Stimulated activated CD8-positive, alpha-beta memory T cell treated with anti-CD3 and anti-CD28 coated beads, Interleukin-4, amount 100 ng/mL, for 1 hour (primary cell): ENCODE results near the gene POR.
"Not testable (repeated sequence)": the region's sequence is repeated elsewhere in the genome, so short reads cannot be mapped to it uniquely, and the experiment has no call there.

Source experiments
- DNase-seq, 2 donors: peaks; one replicate each; pipeline ENCODE4 v3.0.0-alpha.2; 2020; ENCODE audit warnings: low read depth in 2 of 2, low spot score in 1 of 2

Gene POR

GRCh38 chr7:75988568-75989499, 73.9 kb downstream of the POR start:
- no peak for DNase-seq

GRCh38 chr7:75989500-75990388, 74.8 kb downstream of the POR start:
- no peak for DNase-seq

- no peak for DNase-seq
Measured at GRCh38 chr7:75991531-75992082, 76.7 kb downstream of the POR start.

- DNase-seq, result no peak
Measured at GRCh38 chr7:75992083-75992755, 77.3 kb downstream of the POR start.

DNA sequence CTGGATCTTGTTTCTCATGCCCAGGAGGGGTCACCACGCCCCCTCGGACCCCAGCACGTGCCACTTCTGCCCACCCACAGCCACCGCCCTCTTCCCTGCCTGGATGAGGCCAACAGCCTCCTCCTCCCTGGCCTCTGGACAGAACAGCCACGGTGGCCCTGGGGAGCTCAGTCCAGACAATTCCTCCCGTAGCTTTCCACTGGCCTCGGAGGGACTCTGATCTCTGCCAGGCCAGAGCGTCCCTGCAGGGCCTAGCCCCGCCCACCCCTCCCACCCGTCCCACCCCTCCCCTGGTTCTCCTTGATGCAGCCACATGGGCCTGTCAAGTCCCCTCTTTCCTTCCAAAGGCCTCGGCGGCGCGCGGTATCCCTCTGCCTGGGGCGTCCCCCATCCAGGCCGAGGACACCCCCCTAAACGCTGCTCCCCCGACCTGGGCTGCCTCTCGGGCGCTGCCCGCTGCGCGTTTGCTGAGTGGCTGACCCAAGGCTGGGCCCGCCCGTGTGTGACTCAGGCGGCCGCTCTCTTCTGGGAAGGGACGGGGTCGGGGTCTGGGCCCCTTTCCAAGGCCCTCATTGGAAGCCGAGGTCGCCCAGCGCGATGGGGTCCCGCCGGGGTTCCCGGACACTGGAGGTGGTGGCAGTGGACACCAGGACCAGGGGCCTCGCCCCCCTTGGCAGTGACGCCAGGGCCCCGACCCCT, 78.9 kb downstream of the POR start:
- DNase-seq, result no peak

DNA sequence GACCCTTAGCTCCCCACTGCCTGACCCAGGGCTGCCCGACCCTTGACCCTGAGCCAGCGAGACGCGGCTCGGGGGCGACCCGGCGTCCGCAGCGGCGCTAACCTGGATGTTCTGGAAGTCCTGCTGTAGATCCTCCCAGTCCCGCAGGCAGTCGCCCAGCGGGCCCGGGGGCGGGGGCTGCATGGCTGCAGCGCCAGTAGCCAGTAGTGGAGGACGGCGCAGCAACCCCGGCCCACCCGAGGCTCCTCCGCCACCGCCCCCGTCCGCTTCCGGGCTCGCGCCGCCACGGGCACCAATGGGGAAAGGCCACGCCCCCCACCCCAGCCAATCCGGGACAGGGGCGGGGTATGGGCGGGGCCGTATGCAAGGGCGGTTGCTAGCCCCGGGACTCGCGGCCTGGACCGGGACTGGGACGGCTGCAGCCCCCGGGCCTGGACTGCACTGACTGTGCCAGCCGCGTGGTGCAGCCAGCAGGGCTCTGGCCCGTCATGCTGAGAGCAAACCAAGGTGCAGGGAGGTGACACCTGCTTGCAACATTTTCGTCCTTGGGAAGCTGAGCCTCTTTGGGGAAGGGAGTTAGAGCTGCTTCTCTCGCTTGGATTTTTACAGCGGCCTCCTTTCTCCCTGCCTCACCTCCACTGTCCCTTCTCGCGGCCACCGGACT, 79.6 kb downstream of the POR start, which contains the start of gene TMEM120A:
TMEM120A (minus strand) TSS at position 208 of the 664 bp plus-strand sequence; CDS start at position 183, 25 bp downstream.
- peak; percentile 87 to 91 for DNase-seq

DNA sequence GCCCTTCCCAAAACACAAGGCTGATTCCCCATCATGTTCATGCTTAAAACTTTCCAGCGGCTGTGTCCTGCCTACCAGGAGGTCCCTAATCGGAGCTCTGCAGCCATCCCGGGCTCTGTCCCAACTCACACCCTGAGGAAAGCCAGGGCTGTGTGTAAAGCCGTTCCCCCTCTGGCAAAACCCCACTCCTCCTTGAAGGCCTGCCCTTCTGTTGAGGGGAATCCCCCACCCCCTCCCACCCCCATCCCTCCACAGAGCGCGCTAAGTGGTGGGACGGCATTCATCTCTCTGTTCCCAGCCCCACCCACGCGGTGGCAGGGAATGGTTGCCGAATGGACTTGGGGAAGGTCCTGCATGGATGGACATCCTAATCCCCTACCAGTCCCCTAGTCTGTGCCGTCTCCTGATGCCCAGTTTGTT, 80.1 kb downstream of the POR start:
- DNase-seq, result no peak

DNA sequence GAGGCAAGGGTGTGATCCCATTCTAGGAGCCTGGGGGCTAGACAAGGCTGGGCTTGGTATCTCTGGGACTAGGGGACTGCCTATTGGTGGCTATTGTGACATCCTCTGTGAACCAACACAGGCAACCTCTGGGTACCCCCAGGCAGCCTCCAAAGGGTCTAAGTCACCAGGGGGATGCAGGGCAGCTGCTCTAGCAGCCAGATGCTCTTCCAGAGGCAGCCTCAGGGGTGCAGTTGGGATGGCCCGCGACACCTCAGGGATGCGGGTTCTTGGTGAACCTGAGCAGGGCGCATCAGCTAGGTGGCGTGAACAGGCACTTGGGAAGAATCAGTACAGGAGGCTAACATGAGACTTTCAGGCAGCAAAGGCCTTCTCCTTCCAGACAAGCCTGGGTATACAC, 81.0 kb downstream of the POR start:
- DNase-seq, result no peak

DNA sequence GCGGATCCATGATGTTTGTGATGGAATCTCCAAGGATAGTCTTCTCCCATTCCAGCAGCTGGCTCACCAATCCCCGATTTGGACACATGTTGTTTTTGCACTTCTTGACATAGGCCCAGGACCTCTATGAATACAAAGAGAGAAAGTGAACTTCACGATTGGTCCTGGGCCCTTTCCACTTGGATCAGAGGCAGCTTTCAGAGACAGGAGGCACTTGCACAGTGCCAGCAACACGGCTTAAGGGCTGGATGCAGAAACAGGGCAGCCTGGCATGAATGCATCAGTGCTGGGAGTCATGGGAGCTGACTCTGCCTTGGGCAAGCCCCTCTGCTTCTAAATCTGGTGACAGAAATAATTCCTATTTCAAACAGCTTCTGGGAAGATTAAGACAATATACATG, 81.5 kb downstream of the POR start:
- no peak for DNase-seq

- DNase-seq, result no peak
Measured at GRCh38 chr7:75998038-75998437, 83.1 kb downstream of the POR start.

GRCh38 chr7:76000566-76000965, 85.6 kb downstream of the POR start:
- DNase-seq, result no peak

GRCh38 chr7:76002139-76002538, 87.2 kb downstream of the POR start:
- no peak for DNase-seq

GRCh38 chr7:76002822-76003221, 87.9 kb downstream of the POR start:
- DNase-seq, result no peak

- DNase-seq, result no peak
Measured at GRCh38 chr7:76003351-76003750, 88.4 kb downstream of the POR start.

DNA sequence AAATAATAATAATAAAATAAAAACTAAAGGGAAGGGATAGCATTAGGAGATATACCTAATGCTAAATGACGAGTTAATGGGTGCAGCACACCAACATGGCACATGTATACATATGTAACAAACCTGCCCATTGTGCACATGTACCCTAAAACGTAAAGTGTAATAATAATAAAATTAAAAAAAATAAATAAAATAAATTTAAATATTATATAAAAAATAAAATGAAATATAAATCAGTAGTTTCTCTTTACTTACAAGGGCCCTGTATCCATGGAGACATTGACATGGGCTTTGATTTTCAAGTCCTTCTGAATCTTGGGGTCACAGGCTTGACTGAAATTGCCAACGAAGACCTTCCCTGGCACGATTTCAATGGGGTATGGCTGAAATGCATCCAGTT, 90.0 kb downstream of the POR start:
- DNase-seq, result not testable (repeated sequence)

GRCh38 chr7:76008156-76008687, 93.3 kb downstream of the POR start:
- no peak for DNase-seq

- DNase-seq, result no peak
Measured at GRCh38 chr7:76009672-76010600, 95.0 kb downstream of the POR start.

DNA sequence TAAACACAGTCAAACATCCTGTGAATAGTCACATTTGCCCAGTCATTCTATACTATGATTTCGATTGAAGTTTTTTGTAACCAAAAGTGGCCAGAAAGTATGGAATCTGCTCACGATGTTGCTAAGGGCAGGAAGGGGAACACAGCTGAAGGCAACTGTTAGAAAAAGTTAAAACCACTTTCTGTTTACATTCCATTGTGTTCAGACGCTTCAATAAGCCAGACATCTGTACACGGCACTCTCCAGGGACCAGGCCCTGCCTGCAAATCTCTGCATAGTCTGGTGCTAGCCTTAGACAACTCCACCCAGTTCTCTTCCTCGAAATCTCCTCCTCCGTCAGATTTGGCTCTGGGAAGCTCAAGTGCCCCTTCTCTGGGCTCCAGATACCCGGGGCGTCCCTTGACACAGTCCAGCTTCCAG, 96.5 kb downstream of the POR start:
- DNase-seq, result no peak
